ENCODE results near the gene ZRANB3. TPM values are rescaled to one million over a fixed set of nuclear protein-coding genes. Genes with fewer than 3 reads are reported as not detected.

ZRANB3 gene
- total and polyA plus RNA-seq, 2 of the 13 experiments (the other 11 are each of a cell fraction or from before 2014, with no cell fraction given): 5.8 to 25.2 TPM

GRCh38 chr2:135531231-135532197 is 496 bp upstream of the ZRANB3 start, which contains the start of gene R3HDM1 (continued):
- no peak for TF ChIP-seq MTF2 (CRISPR knock-in tag; IDR thresholded peaks at IDR 0.05; ENCODE audit: borderline replicate concordance)
- TF ChIP-seq E2F5 (CRISPR knock-in tag; conservative IDR thresholded peaks at IDR 0.05): no peak; the same call in 1 of the 2 replicates
- TF ChIP-seq ZBTB39 (CRISPR knock-in tag; IDR thresholded peaks at IDR 0.05): no peak
- TF ChIP-seq EP300 (IDR thresholded peaks at IDR 0.05; ENCODE audit: low read depth in 2 of 2, low read length in 2 of 2): no peak
- no peak; the same call in 1 of the 2 replicates for TF ChIP-seq EP300 (CRISPR knock-in tag; IDR thresholded peaks at IDR 0.05; ENCODE audit: borderline replicate concordance)
- TF ChIP-seq ZNF678 (CRISPR knock-in tag; IDR thresholded peaks at IDR 0.05): peak; percentile 80; the same call in 1 of the 2 replicates
- TF ChIP-seq ZNF24 (IDR thresholded peaks at IDR 0.05): no peak; the same call in 1 of the 2 replicates
- no peak; the same call in 1 of the 2 replicates for TF ChIP-seq POGK (CRISPR knock-in tag; conservative IDR thresholded peaks at IDR 0.05)
- TF ChIP-seq JUNB (CRISPR knock-in tag; IDR thresholded peaks at IDR 0.05; ENCODE audit: borderline replicate concordance): no peak
- TF ChIP-seq ZBTB37 (CRISPR knock-in tag; IDR thresholded peaks at IDR 0.05): peak; percentile 67; the same call in 1 of the 2 replicates
- no peak for TF ChIP-seq GMEB2 (CRISPR knock-in tag; IDR thresholded peaks at IDR 0.05; ENCODE audit: low read depth)
- TF ChIP-seq TIGD3 (CRISPR knock-in tag; IDR thresholded peaks at IDR 0.05; ENCODE audit: borderline replicate concordance): no peak
- TF ChIP-seq PHF8 (CRISPR knock-in tag; IDR thresholded peaks at IDR 0.05): peak; percentile 89
- no peak for TF ChIP-seq CREM (IDR thresholded peaks at IDR 0.05)
- no peak for TF ChIP-seq CREM (CRISPR knock-in tag; IDR thresholded peaks at IDR 0.05)
- peak; percentile 79; the same call in 1 of the 2 replicates for TF ChIP-seq ZNF614 (CRISPR knock-in tag; IDR thresholded peaks at IDR 0.05; ENCODE audit: borderline replicate concordance)
- peak; percentile 90 for TF ChIP-seq MYC (CRISPR knock-in tag; IDR thresholded peaks at IDR 0.05; ENCODE audit: borderline replicate concordance)
- 0 out of 2 replicates have a peak, but pooled peaks have one; percentile 25 for TF ChIP-seq ZNF451 (CRISPR knock-in tag; IDR thresholded peaks at IDR 0.05)
- no peak for TF ChIP-seq ZNF75D (CRISPR knock-in tag; IDR thresholded peaks at IDR 0.05; ENCODE audit: borderline replicate concordance)

All from HepG2 (cell line).